NCI-H1436 (cell line): ENCODE data around the gene GUCY2D.
"Not testable (repeated sequence)": the region's sequence is repeated elsewhere in the genome, so short reads cannot be mapped to it uniquely, and the experiment has no call there.

Source experiments
- DNase-seq: peaks from one replicate; lab custom pipeline; 2025; lab: John Stamatoyannopoulos, UW

Gene GUCY2D

GRCh38 chr17:8016632-8017424 is 14.4 kb downstream of the GUCY2D start:
- peak; percentile 46 for DNase-seq

GRCh38 chr17:8018436-8018835 is 16.0 kb downstream of the GUCY2D start:
- DNase-seq, result no peak

GRCh38 chr17:8019166-8019565 is 16.8 kb downstream of the GUCY2D start:
- DNase-seq, result no peak

GRCh38 chr17:8019665-8020650 is 17.5 kb downstream of the GUCY2D start:
- DNase-seq, result no peak

GRCh38 chr17:8020776-8021564 is 18.6 kb downstream of the GUCY2D start:
- DNase-seq, result no peak

GRCh38 chr17:8021565-8022359 is 19.3 kb downstream of the GUCY2D start:
- no peak for DNase-seq

GRCh38 chr17:8022360-8023003 is 20.1 kb downstream of the GUCY2D start:
- DNase-seq, result no peak

- not testable (repeated sequence) for DNase-seq
Observed at GRCh38 chr17:8024161-8024560, 21.7 kb downstream of the GUCY2D start.

- no peak for DNase-seq
Observed at GRCh38 chr17:8025176-8025911, 22.9 kb downstream of the GUCY2D start.

- DNase-seq, result no peak
Observed at GRCh38 chr17:8029121-8029520, 26.7 kb downstream of the GUCY2D start.

- DNase-seq, result no peak
Observed at GRCh38 chr17:8031261-8031661, 28.8 kb downstream of the GUCY2D start.

- DNase-seq, result no peak
Observed at GRCh38 chr17:8031950-8032349, 29.5 kb downstream of the GUCY2D start.

- DNase-seq, result no peak
Observed at GRCh38 chr17:8032442-8032841, 30.0 kb downstream of the GUCY2D start.

GRCh38 chr17:8038954-8039610 is 36.7 kb downstream of the GUCY2D start, which contains the start of gene ALOX15B:
Gene ALOX15B (plus strand): TSS chr17:8039059. CDS start chr17:8039156, 97 bp downstream.
- no peak for DNase-seq

GRCh38 chr17:8039611-8040168 is 37.3 kb downstream of the GUCY2D start:
- DNase-seq, result no peak

- peak; percentile 54 for DNase-seq
Observed at GRCh38 chr17:8041249-8041928, 39.0 kb downstream of the GUCY2D start.

- DNase-seq, result no peak
Observed at GRCh38 chr17:8041979-8042378, 39.6 kb downstream of the GUCY2D start.
